ENCODE data around the gene L3MBTL2.

- no peak for TF ChIP-seq CTCF (IDR thresholded peaks at IDR 0.05)
- no peak for TF ChIP-seq EZH2 (IDR thresholded peaks at IDR 0.05; ENCODE audit: borderline replicate concordance, insufficient read depth, low read depth, low read length, poor library complexity, severe bottlenecking)
These were observed 24.8 kb downstream of the L3MBTL2 start for GRCh38 chr22:41229730-41230400.
